HEK293 (cell line): ENCODE data around the gene CLK2.
A peak's percentile ranks its signal among the peaks of the same experiment; 100 is the strongest.

Experiments used
- CTCF ChIA-PET: fragments of 350-600 bp; formaldehyde crosslinking; extraction: SDS; loops from one replicate; lab custom pipeline; 2021; ENCODE audit warnings: antibody characterized with exemption; lab: Yijun Ruan, JAX
- POLR2A ChIA-PET: fragments of 300-600 bp; formaldehyde crosslinking; extraction: SDS; loops from one replicate; lab custom pipeline; 2020; ENCODE audit warnings: antibody characterized with exemption, inconsistent platforms; lab: Yijun Ruan, JAX
- H3K27ac ChIP-seq: fragments of 200-500 bp; sonication (Bioruptor generic); 2 replicates; pipeline ENCODE4 v1.5.1; 2014; ENCODE audit warnings: low read depth, low read length, control low read depth, inconsistent platforms; ENCODE audit errors: extremely low read depth
- H3K36me3 ChIP-seq, 2 experiments: fragments of 200-500 bp in 1 of 2; sonication (Bioruptor generic) in 1 of 2; 1 replicate in 1 of 2; 2 replicates in 1 of 2; pipeline ENCODE4 v1.5.1; 2014 to 2017; ENCODE audit warnings: inconsistent platforms in 2 of 2, low read length in 2 of 2; ENCODE audit not compliant: control insufficient read depth in 2 of 2, insufficient read depth in 1 of 2
- H3K4me1 ChIP-seq: fragments of 200-500 bp; sonication (Bioruptor generic); 2 replicates; pipeline ENCODE4 v1.5.1; 2014; ENCODE audit warnings: mild to moderate bottlenecking, low read length, inconsistent platforms; ENCODE audit not compliant: control insufficient read depth, insufficient read depth
- H3K4me3 ChIP-seq: 2 replicates; pipeline ENCODE4 v1.5.1; 2011; ENCODE audit warnings: low read depth, mild to moderate bottlenecking, control low read depth, low read length, moderate library complexity
- H3K9me3 ChIP-seq: fragments of 200-500 bp; sonication (Bioruptor generic); 2 replicates; pipeline ENCODE4 v1.5.1; 2014; ENCODE audit warnings: low read depth, low read length, inconsistent platforms; ENCODE audit not compliant: control insufficient read depth, insufficient read depth
- FEZF1 ChIP-seq: fragments of 450-650 bp; formaldehyde crosslinking; IDR thresholded peaks from 2 replicates; pipeline ENCODE4 v1.5.1; 2016; ENCODE audit warnings: missing biosample characterization, missing genetic modification characterization
- GLI2 ChIP-seq: fragments of 450-650 bp; formaldehyde crosslinking; IDR thresholded peaks from 2 replicates; pipeline ENCODE4; 2017; ENCODE audit warnings: missing biosample characterization, missing genetic modification characterization, low read depth, borderline replicate concordance
- GLIS2 ChIP-seq: fragments of 450-650 bp; formaldehyde crosslinking; IDR thresholded peaks from 2 replicates; pipeline ENCODE4 v1.5.1; 2016; ENCODE audit warnings: missing biosample characterization, missing genetic modification characterization
- KLF16 ChIP-seq: fragments of 450-650 bp; formaldehyde crosslinking; IDR thresholded peaks from 2 replicates; pipeline ENCODE4 v1.5.1; 2017; ENCODE audit warnings: missing biosample characterization, missing genetic modification characterization
- OSR2 ChIP-seq: fragments of 450-650 bp; formaldehyde crosslinking; IDR thresholded peaks from 2 replicates; pipeline ENCODE4 v1.5.1; 2016; ENCODE audit warnings: missing biosample characterization, missing genetic modification characterization
- OVOL3 ChIP-seq: fragments of 450-650 bp; formaldehyde crosslinking; IDR thresholded peaks from 2 replicates; pipeline ENCODE4 v1.5.1; 2016; ENCODE audit warnings: missing biosample characterization, missing genetic modification characterization
- PBX3 ChIP-seq: sonication (generic); formaldehyde crosslinking; IDR thresholded peaks from 2 replicates; pipeline ENCODE4 v1.8.1; 2022; ENCODE audit warnings: mild to moderate bottlenecking, moderate library complexity, missing genetic modification reagents
- PRDM6 ChIP-seq: fragments of 450-650 bp; formaldehyde crosslinking; IDR thresholded peaks from 2 replicates; pipeline ENCODE4 v1.5.1; 2017; ENCODE audit warnings: missing biosample characterization, missing genetic modification characterization
- SCRT2 ChIP-seq: fragments of 450-650 bp; formaldehyde crosslinking; IDR thresholded peaks from 2 replicates; pipeline ENCODE4 v1.5.1; 2016; ENCODE audit warnings: missing biosample characterization, missing genetic modification characterization
- SP3 ChIP-seq: fragments of 450-650 bp; formaldehyde crosslinking; IDR thresholded peaks from 2 replicates; pipeline ENCODE4 v1.5.1; 2016; ENCODE audit warnings: missing biosample characterization, missing genetic modification characterization
- SP7 ChIP-seq: fragments of 450-650 bp; formaldehyde crosslinking; IDR thresholded peaks from 2 replicates; pipeline ENCODE4 v1.5.1; 2016; ENCODE audit warnings: missing biosample characterization, missing genetic modification characterization
- ZBTB20 ChIP-seq: fragments of 450-650 bp; formaldehyde crosslinking; IDR thresholded peaks from 2 replicates; pipeline ENCODE4 v1.5.1; 2016; ENCODE audit warnings: missing biosample characterization, missing genetic modification characterization
- ZBTB6 ChIP-seq: fragments of 450-650 bp; formaldehyde crosslinking; IDR thresholded peaks from 2 replicates; pipeline ENCODE4 v1.5.1; 2017; ENCODE audit warnings: missing biosample characterization, missing genetic modification characterization
- ZEB2 ChIP-seq: fragments of 450-650 bp; formaldehyde crosslinking; IDR thresholded peaks from 2 replicates; pipeline ENCODE4 v1.5.1; 2016; ENCODE audit warnings: missing biosample characterization, missing genetic modification characterization
- ZNF114 ChIP-seq: fragments of 450-650 bp; formaldehyde crosslinking; IDR thresholded peaks from 2 replicates; pipeline ENCODE4 v1.5.0; 2017; ENCODE audit warnings: missing biosample characterization, missing genetic modification characterization
- ZNF174 ChIP-seq: fragments of 450-650 bp; formaldehyde crosslinking; IDR thresholded peaks from 2 replicates; pipeline ENCODE4 v1.5.0; 2017; ENCODE audit warnings: missing biosample characterization, mild to moderate bottlenecking, missing genetic modification characterization
- ZNF311 ChIP-seq: fragments of 450-650 bp; formaldehyde crosslinking; IDR thresholded peaks from 2 replicates; pipeline ENCODE4 v1.5.1; 2017; ENCODE audit warnings: missing biosample characterization, missing genetic modification characterization, borderline replicate concordance
- ZNF324 ChIP-seq: fragments of 450-650 bp; formaldehyde crosslinking; IDR thresholded peaks from 2 replicates; pipeline ENCODE4 v1.5.1; 2016; ENCODE audit warnings: missing biosample characterization, missing genetic modification characterization
- ZNF366 ChIP-seq: fragments of 450-650 bp; formaldehyde crosslinking; conservative IDR thresholded peaks from 2 replicates; pipeline ENCODE4 v1.5.1; 2016; ENCODE audit warnings: missing biosample characterization, missing genetic modification characterization
- ZNF426 ChIP-seq: fragments of 450-650 bp; formaldehyde crosslinking; IDR thresholded peaks from 2 replicates; pipeline ENCODE4 v1.5.1; 2017; ENCODE audit warnings: missing biosample characterization, missing genetic modification characterization, mild to moderate bottlenecking, inconsistent platforms, moderate library complexity
- ZNF530 ChIP-seq: fragments of 450-650 bp; formaldehyde crosslinking; IDR thresholded peaks from 2 replicates; pipeline ENCODE4 v1.5.1; 2016; ENCODE audit warnings: low read depth, missing biosample characterization, missing genetic modification characterization
- ZNF548 ChIP-seq: fragments of 450-650 bp; formaldehyde crosslinking; IDR thresholded peaks from 2 replicates; pipeline ENCODE4 v1.5.1; 2016; ENCODE audit warnings: missing biosample characterization, missing genetic modification characterization
- ZNF596 ChIP-seq: fragments of 450-650 bp; IDR thresholded peaks from 2 replicates; pipeline ENCODE4 v1.5.0; 2018; ENCODE audit warnings: missing biosample characterization, mild to moderate bottlenecking, missing genetic modification characterization, moderate library complexity
- ZNF610 ChIP-seq: fragments of 450-650 bp; formaldehyde crosslinking; IDR thresholded peaks from 2 replicates; pipeline ENCODE4 v1.5.1; 2016; ENCODE audit warnings: missing biosample characterization, missing genetic modification characterization, borderline replicate concordance
- ZNF624 ChIP-seq: fragments of 450-650 bp; formaldehyde crosslinking; IDR thresholded peaks from 2 replicates; pipeline ENCODE4 v1.5.1; 2017; ENCODE audit warnings: missing biosample characterization, missing genetic modification characterization
- ZNF692 ChIP-seq: fragments of 450-650 bp; formaldehyde crosslinking; IDR thresholded peaks from 2 replicates; pipeline ENCODE4 v1.5.1; 2016; ENCODE audit warnings: missing biosample characterization, missing genetic modification characterization
- ZSCAN5A ChIP-seq: fragments of 450-650 bp; formaldehyde crosslinking; IDR thresholded peaks from 2 replicates; pipeline ENCODE4 v1.5.1; 2016; ENCODE audit warnings: missing biosample characterization, missing genetic modification characterization
- ZXDB ChIP-seq: fragments of 450-650 bp; formaldehyde crosslinking; IDR thresholded peaks from 2 replicates; pipeline ENCODE4 v1.5.1; 2016; ENCODE audit warnings: missing biosample characterization, missing genetic modification characterization

Gene CLK2

GRCh38 chr1:155251566-155251965 lies 21.7 kb downstream of the CLK2 start:
- Histone ChIP-seq H3K4me1 (no peaks in the 10 kb centered on the region), H3K9me3 (no peaks in the 10 kb centered on the region), H3K36me3 (peaks cover 12 to 60% of the 10 kb centered on the region in 2 experiments; a peak in 2 of 3 replicates), H3K4me3 (no peak overlapping the region), H3K27ac (peak overlapping the region; percentile 8; the same call in 1 of the 2 replicates)
- CTCF ChIA-PET: interaction anchor here (0.5 to 4.9 kb wide), 37 partner anchors 9 to 814 kb away, joined by 3 to 91 read pairs (median 6); partner anchors contain the start of genes CLK2, FDPS, HCN3 and KRTCAP2
- TF ChIP-seq ZNF692 (tag by site-specific recombination) (no peak), ZNF311 (tag by site-specific recombination) (no peak), GLI2 (tag by site-specific recombination) (no peak), KLF16 (tag by site-specific recombination) (no peak), PBX3 (CRISPR knock-in tag) (no peak), ZNF624 (no peak), ZNF548 (tag by site-specific recombination) (no peak), SCRT2 (no peak), SP3 (tag by site-specific recombination) (no peak), ZNF114 (tag by site-specific recombination) (no peak), OSR2 (tag by site-specific recombination) (no peak), ZBTB20 (no peak), GLIS2 (tag by site-specific recombination) (no peak), ZNF596 (tag by site-specific recombination) (no peak)
- POLR2A ChIA-PET: interaction anchor here (0.7 to 4.3 kb wide), 11 partner anchors 10 to 478 kb away, joined by 3 to 26 read pairs (median 4); partner anchors contain the start of genes ASH1L, CLK2, FDPS and SCAMP3

- peak overlapping the region; percentile 8 for H3K27ac ChIP-seq
- no peaks in the 10 kb centered on the region for H3K9me3 ChIP-seq
- ChIA-PET CTCF (interaction anchor here (0.5 to 4.9 kb wide), 65 partner anchors 9 to 1040 kb away, joined by 3 to 91 read pairs (median 4); partner anchors contain the start of genes CLK2, FDPS, HCN3 and KRTCAP2), POLR2A (interaction anchor here (0.7 to 4.3 kb wide), 13 partner anchors 11 to 478 kb away, joined by 3 to 26 read pairs (median 4); partner anchors contain the start of genes ASH1L, CLK2, FDPS and HCN3)
- H3K4me1 ChIP-seq: no peaks in the 10 kb centered on the region
- no peak overlapping the region for H3K4me3 ChIP-seq
- peaks cover 13 to 53% of the 10 kb centered on the region in 2 experiments; a peak in 2 of 3 replicates for H3K36me3 ChIP-seq
- TF ChIP-seq ZNF530 (tag by site-specific recombination) (no peak), ZEB2 (tag by site-specific recombination) (peak; percentile 57), FEZF1 (tag by site-specific recombination) (no peak), ZSCAN5A (tag by site-specific recombination) (0 out of 2 replicates have a peak, but pooled peaks have one; percentile 10), PRDM6 (tag by site-specific recombination) (no peak), ZNF426 (no peak), SP7 (tag by site-specific recombination) (peak; percentile 67), OVOL3 (tag by site-specific recombination) (no peak), ZNF324 (tag by site-specific recombination) (peak; percentile 55; the same call in 1 of the 2 replicates), ZBTB6 (tag by site-specific recombination) (no peak), ZNF366 (tag by site-specific recombination) (0 out of 2 replicates have a peak, but pooled peaks have one; percentile 39), ZNF174 (no peak), ZNF610 (tag by site-specific recombination) (no peak), ZXDB (tag by site-specific recombination) (0 out of 2 replicates have a peak, but pooled peaks have one; percentile 52)
These were observed 22.5 kb downstream of the CLK2 start for GRCh38 chr1:155250633-155251449.
